Bone marrow (tissue), 2 donors: Measurements from ENCODE around the gene OSTC.

ENCODE experiments used
- DNase-seq, 2 donors: peaks; one replicate each; lab custom pipeline; 2025; lab: John Stamatoyannopoulos, UW

Gene OSTC

DNA sequence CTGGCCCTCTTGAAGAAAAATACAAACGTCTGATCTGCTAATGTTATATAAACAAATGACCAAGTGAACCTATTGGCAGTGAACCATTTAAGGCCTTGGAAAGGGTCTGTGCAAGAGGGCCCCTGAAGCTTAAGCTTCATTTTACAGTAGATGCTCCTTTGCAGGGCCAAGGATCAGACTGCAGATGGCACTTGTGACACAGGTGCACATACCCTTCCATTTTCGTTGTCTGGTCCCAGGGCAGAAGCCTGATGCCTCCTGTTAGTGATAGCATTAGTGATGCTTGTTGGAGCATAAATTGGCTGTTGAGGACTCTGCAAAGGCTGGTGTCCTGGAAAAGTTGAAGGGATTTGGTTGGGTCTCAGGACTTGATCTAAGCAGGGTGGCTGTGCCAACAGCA is 65.9 kb downstream of the OSTC start:
- DNase-seq: no peak

DNA sequence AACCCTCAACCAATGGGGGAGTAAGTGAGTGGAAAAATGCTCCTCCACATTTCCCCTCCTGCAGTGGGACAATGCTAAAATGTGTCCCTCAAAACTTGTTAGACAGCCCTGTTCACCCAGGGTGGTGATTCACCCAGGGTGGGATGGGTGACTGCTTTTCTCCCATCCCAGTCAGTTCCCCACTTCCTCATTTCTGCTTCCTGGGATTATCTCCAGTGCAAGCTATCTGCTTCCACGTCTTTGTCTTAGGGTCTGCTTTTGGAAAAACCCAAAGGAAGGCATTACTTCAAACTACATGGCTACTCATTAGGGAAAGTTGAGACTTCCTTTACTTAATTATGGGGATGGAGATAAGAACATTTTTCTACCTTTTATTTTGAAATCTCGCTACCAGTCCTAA is 67.0 kb downstream of the OSTC start:
- DNase-seq: no peak
